ENCODE data around the gene TMEM52B. TPM values are rescaled to one million over a fixed set of nuclear protein-coding genes. Genes with fewer than 3 reads are reported as not detected.
"Not testable (repeated sequence)": the region's sequence is repeated elsewhere in the genome, so short reads cannot be mapped to it uniquely, and the experiment has no call there.

TMEM52B gene
- total and polyA plus RNA-seq, 8 donors = 0.28 to 2.2 (median 0.30) TPM; not detected in 5

DNA sequence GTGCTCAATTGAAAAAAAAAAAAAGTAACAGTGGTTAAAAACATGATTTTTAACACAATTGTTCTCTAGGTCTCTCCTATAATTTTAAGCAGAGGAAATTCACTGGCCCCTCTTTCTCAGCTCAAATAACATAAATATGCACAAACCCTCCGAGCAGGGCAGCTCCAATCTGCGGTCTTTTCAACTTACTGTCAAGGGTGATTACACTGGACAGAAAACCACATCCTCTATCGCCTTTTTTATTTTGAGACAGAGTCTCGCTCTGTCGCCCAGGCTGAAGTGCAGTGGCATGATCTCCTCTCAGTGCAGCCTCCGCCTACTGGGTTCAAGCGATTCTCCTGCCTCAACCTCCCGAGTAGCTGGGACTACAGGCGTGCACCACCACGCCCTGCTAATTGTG lies 17.4 kb downstream of the TMEM52B start:
- TF ChIP-seq, protein P1, sequence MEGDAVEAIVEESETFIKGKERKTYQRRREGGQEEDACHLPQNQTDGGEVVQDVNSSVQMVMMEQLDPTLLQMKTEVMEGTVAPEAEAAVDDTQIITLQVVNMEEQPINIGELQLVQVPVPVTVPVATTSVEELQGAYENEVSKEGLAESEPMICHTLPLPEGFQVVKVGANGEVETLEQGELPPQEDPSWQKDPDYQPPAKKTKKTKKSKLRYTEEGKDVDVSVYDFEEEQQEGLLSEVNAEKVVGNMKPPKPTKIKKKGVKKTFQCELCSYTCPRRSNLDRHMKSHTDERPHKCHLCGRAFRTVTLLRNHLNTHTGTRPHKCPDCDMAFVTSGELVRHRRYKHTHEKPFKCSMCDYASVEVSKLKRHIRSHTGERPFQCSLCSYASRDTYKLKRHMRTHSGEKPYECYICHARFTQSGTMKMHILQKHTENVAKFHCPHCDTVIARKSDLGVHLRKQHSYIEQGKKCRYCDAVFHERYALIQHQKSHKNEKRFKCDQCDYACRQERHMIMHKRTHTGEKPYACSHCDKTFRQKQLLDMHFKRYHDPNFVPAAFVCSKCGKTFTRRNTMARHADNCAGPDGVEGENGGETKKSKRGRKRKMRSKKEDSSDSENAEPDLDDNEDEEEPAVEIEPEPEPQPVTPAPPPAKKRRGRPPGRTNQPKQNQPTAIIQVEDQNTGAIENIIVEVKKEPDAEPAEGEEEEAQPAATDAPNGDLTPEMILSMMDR (IDR thresholded peaks at IDR 0.05) = no peak
- ATAC-seq (no peak), DNase-seq (no peak), FAIRE-seq (no peak)
- Histone ChIP-seq H3K4me3 (no peak overlapping the region), H3K27ac (no peak overlapping the region), H3K27me3 (no peaks in the 10 kb centered on the region), H3K9me3 (no peaks in the 10 kb centered on the region), H3K4me1 (no peaks in the 10 kb centered on the region), H3K36me3 (no peaks in the 10 kb centered on the region)
- 70 to 84% methylated on average over 10 of the region's 10 CpGs for WGBS, 2 donors
- intact Hi-C loops (cut with DNase I) = no loop called here

DNA sequence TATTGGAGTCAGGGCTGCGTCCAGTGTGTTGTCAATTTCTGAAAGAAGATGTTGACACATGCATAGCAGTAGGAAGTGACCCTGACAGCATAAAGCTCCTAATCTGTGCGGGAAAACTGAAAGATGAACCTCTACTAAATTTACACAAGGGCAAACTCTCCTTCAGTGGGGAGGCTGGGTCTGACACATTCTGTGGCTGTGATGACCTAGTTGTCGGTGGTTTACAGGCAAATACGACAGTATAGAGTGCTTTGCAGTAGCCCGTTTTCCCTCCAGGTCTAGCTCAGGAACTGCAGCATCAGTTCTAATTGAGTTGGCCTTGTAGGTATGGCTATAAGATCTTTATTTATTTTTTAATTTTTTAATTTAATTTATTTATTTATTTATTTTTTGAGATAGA lies 19.0 kb downstream of the TMEM52B start:
- no peak for DNase-seq
- H3K4me3 ChIP-seq = no peak overlapping the region
- intact Hi-C loops (cut with DNase I) = no loop called here
- no peaks in the 10 kb centered on the region for H3K36me3 ChIP-seq
- TF ChIP-seq, protein P1 (IDR thresholded peaks at IDR 0.05) = no peak
- H3K27me3 ChIP-seq = no peaks in the 10 kb centered on the region
- no peak for FAIRE-seq
- no peaks in the 10 kb centered on the region for H3K4me1 ChIP-seq
- 74 to 86% methylated on average over 5 of the region's 5 CpGs for WGBS, 2 donors
- H3K9me3 ChIP-seq = no peaks in the 10 kb centered on the region
- ATAC-seq = no peak
- no peak overlapping the region for H3K27ac ChIP-seq

DNA sequence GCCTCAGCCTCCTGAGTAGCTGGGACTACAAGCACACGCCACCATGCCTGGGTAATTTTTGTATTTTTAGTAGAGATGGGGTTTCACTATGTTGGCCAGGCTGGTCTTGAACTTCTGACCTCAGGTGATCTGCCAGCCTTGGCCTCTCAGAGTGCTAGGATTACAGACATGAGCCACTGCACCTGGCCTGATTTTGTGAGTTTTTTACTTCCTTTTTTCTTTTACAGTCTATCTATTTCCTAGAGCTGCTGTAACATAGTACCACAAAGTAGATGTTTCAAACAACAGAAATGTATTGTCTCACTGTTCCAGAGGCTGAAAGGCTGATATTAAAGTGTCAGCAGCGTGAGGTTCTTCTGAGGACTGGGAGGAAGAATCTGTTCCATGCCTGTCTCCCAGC lies 25.7 kb downstream of the TMEM52B start:
- 67 to 71% methylated on average over 2 of the region's 2 CpGs for WGBS, 2 donors
- H3K4me1 ChIP-seq; DNase-seq; H3K27ac ChIP-seq; H3K4me3 ChIP-seq; H3K9me3 ChIP-seq; ATAC-seq; intact Hi-C loops (cut with DNase I); FAIRE-seq; H3K36me3 ChIP-seq; H3K27me3 ChIP-seq: not testable (repeated sequence)

DNA sequence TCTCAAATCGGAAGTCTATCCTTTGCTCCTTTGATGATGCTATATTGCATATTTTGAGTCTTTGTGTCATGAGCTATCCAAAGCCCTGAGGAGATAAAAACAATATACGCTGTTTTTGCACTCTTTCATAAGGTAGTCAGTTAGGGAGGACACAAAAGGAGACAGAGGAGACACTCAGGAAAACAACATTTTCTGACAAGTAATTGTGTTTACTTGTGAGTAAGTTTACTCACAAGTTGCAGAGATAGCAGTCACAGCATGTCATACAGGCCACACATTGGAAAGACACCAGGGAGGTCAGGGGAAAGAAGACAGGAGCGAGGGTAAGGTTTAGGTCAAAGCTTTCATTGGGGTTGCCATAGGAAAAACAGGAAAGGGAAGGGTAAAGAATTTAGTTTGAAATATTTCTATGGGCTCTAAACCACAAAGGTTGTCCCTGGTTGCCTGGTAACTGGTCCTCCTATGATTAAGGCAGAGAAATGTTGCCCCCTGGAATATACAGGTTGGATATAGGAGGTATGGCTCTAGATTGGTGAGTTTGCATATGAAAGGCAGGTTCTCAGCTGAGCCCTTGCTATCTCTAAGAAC lies 26.5 kb downstream of the TMEM52B start:
- intact Hi-C loops (cut with DNase I) = no loop called here
- 72 to 80% methylated on average over 3 of the region's 3 CpGs for WGBS, 2 donors
- H3K9me3 ChIP-seq = no peaks in the 10 kb centered on the region
- H3K36me3 ChIP-seq = no peaks in the 10 kb centered on the region
- no peak overlapping the region for H3K4me3 ChIP-seq
- DNase-seq = no peak
- no peaks in the 10 kb centered on the region for H3K27me3 ChIP-seq
- H3K27ac ChIP-seq = no peak overlapping the region
- no peak for FAIRE-seq
- no peak for ATAC-seq
- TF ChIP-seq, protein P1 (IDR thresholded peaks at IDR 0.05) = no peak
- no peaks in the 10 kb centered on the region for H3K4me1 ChIP-seq

DNA sequence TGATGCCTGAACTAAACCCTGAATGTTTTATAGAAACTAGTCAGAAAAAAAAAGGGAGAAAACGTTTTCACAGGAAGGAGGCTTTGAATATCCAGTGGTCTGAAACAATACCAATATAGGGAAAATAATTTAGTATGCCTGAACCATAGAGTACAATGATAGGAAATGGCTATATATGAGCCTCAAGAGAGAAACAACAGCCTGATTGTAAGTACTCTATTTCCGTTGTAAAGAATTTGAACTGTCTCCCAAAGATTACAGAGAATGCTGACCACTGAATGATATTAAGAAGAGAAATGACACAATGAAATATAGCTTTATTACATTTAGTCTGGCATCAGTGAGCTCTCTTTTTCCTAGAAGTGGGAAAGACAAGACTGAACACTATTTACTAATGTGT lies 28.3 kb downstream of the TMEM52B start:
- FAIRE-seq (no peak), DNase-seq (no peak)
- 12% methylated on average over 2 of the region's 2 CpGs for WGBS, 2 donors

More for the DNA sequence above, 28.3 kb downstream of the TMEM52B start:
- intact Hi-C loops (cut with DNase I) = no loop called here
- Histone ChIP-seq H3K36me3 (no peaks in the 10 kb centered on the region), H3K9me3 (no peaks in the 10 kb centered on the region), H3K4me1 (no peaks in the 10 kb centered on the region), H3K27me3 (no peaks in the 10 kb centered on the region), H3K4me3 (no peak overlapping the region), H3K27ac (no peak overlapping the region)
- TF ChIP-seq, protein P1 (IDR thresholded peaks at IDR 0.05) = no peak
- no peak for ATAC-seq
